RPMI7951 (cell line): Measurements from ENCODE around the gene TTLL5. TPM values are rescaled to one million over a fixed set of nuclear protein-coding genes. Genes with fewer than 3 reads are reported as not detected.

ENCODE experiments used
- DNase-seq: peaks from one replicate; pipeline ENCODE4 v3.0.0-alpha.2; 2012; ENCODE audit warnings: low read depth
- total RNA-seq: library from RNA; depleted of rRNA; stranded (reverse); fragments of >200 nt; shearing (Covaris generic); gene quantifications from 2 replicates; pipeline ENCODE4 v1.2.3, GENCODE V29; 2014

Gene TTLL5
- total RNA-seq, 1 experiment from 2014 or later = 16.2 TPM

DNA sequence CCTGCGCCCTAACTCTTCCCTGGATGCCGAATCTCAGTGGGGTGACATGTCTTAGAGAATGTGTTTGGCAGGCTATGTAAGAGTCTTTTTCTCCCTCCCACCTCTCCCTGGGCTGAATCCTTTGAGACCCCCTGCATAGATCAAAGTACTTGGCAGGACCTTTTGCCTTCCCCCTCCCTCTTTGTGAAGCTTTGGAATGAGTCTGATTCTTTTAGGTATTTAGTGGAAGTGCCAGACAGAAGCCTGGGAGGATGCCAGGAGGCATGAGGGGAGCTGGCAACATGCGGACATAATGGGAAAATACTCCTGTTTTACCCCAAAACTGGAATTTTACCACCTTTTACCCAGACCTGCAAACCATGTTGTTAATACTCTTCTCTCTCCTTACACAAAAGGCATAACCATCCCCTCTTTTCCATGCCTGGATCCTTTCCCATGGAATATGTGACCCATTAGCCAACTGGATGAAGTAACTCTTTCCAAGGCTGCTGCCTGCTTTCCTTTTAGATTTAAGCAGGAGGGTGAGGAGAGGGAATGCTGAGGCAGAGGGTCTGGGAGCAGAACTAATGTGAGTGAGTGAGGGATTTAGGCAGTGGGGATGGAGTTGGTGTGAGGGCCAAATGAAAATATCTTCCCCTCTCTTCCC, 41.7 kb downstream of the TTLL5 start:
- DNase-seq = no peak

DNA sequence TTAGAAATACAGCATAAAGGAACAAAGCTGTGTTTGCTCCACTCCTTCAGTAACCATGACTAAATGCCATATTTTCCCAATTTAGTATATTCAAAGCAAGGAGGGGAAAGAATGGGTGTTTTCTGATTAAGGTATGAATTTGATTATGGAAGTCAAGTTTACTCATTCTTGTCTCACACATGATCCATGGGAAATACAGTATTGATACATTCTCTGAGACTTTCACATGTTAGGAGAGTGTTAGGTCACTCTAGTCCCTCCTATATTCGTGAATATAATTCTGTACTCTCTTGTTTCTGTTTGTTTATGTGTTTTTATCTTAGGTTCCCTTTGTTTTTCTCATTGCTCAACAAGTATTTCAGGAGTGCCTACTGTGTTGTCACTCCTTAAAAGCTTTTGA, 42.4 kb downstream of the TTLL5 start:
- DNase-seq = no peak

DNA sequence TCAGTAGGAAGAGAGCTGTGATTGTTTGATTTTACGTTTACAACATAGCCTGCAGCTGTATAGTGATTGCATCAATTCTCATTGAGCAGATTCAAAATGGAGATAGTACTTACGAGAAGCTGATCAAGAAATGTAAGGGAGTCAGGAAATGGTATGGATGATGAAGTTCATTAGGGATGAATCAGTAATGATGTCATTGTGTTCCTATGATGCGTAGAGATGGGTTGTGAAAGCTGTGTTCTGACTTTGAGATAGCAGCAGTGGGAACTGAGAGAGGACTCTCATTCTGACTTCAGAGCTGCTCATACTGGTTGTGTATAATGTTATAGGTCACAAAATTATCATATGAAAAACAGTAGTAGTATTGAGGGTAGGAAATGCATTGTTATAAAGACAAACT, 44.0 kb downstream of the TTLL5 start:
- no peak for DNase-seq

DNA sequence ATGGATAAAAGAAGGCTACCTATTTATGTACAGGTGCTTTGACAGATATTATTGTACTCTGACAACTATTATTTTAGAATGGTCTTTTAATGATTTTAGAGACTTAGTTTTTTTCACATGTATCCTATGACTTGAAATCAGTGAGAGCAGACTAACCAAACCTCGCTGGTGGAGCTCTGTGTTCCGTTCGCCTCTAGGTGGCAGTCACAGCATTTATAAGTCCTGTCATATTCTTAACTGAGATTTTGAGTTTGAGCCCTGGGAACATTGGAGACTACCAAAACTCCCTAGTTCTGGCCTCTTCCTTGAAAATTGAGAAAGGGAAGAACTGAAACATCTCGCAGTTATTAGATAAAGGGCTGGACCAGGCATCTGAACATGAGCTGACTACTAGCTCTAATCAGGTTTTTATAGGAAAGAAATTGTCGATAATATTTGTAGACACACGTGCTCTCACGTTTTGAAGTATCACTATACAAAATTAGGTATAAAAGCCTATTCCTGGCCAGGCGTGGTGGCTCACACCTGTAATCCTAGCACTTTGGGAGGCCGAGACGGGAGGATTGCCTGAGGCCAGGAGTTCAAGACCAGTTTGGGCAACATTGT, 48.3 kb downstream of the TTLL5 start:
- DNase-seq = peak; percentile 63

DNA sequence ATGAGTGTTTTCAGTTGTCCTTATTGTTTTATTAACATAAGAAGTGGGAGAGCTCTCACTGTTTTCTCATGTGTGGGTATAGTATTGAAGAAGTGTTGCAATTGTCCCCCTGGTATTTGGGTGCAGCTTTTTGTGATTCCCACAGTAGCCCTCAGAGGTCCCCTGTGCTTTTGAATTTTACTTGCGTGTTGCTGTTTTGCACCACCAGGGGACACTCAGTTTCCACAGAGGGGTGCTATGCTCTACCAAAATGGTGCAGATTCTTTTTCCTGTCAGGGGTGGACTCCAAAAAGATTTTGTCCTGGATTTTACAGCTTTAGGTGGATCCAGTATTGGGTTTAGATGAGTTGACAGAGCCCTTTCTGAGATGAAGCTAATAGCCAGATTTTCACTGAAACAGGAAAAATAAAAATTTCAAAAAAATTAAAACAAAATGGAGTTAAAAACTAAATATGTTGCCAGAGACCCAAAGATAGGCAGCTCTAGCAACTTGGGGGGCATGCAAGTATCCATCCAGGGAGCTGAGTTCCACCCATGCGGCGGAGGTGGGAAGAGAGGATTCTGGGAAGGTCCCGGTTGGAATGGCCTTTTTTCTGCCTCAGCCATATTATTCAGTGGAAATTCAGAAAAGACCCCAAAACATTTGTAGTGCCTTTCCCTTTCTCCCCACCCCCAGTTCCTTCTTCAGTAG, 50.2 kb downstream of the TTLL5 start:
- peak; percentile 37 for DNase-seq

DNA sequence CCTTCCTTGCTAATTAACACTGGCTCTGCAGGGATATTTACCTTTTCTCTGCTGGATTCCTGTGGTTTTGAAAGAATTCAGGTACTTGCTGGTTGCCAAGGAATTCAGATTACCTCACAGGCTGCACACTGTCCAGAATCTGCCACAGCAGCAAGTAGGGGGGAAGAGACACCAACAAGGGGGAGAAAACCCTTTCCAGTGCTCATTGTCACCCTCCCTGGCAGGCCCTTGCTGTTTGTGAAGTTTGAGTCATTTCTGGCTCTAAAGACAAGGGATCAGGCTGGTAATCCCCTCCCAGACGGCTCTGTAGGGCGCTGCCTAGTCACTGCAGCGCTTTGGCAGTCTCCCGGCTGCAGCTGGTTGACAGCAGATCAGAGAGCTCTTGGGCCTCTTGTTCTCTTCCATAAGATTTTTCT, 50.8 kb downstream of the TTLL5 start:
- DNase-seq = peak; percentile 69

DNA sequence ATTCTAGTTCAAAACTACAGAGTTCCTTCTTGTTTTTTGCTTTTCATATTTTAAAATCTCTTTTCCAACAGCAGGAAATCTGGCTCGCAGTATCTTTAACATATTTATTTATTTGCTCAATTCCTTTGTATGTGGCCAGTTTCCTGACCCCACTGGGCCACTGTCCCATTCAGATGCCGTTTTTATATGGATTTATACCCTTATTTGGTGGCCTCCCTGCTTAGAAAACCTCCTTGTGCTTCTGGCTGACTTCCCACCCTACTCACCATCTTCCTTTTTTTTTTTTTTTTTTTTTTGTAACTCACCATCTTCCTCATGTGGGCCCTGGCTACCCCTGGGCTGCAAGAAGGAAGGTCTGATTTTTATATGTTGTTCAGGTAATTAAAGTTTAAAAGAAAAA, 53.9 kb downstream of the TTLL5 start:
- DNase-seq = no peak

DNA sequence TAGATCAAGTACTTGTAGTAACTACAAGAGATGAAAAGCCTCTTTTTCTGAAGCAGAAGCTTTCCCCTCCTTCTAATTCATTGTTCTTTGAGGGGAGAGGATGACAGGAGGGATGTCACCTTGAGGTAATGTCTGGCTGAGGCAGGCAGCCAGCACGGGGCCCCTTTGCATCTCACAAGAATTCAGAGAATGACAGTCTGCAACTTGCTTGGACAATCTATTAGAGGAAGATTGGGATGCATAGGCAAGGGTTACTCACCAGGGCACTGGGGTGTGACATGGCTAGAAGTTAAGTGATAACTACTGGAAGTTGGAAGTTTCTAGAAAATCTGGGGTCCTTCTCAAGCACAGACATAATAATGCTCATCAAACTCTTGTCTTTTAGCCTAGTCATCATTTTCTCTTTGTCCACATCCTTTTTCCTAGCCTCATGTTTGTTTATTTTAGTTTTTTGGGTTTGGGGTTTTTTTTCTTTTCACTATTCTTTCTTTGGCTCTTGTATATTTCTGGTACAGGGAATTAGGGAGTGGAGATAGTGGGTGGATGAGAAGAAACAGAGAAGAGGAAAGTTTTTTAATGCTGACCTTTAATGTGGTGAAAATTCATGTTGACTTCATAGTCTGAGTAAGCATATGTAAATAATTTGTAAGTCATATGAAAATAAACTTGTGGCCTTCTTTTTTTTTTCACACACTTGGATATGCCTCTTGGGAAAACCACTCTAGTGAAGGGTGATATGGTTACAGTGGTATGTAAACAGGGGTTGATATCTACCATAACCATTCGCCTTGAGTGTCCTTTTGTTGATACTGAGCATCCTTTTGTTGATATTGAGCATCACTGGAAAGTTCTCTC, 55.1 kb downstream of the TTLL5 start:
- DNase-seq = peak; percentile 16

DNA sequence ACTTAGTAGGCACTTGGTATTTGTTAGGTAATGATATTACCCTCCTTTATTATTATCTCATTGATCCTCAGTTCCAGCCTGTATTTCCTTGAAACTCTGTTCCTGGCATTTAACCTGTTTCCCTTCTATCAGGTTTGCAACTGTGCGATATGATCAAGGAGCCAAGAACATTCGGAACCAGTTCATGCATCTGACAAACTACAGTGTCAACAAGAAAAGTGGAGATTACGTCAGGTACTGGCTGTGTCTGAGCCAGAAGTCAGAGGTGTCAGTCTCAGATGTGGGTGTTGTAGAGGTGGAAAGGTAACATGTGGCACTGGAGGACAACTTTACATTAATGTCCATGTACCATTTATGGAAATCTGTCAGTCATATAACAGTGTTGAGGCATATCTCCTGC, 56.7 kb downstream of the TTLL5 start:
- DNase-seq = no peak

DNA sequence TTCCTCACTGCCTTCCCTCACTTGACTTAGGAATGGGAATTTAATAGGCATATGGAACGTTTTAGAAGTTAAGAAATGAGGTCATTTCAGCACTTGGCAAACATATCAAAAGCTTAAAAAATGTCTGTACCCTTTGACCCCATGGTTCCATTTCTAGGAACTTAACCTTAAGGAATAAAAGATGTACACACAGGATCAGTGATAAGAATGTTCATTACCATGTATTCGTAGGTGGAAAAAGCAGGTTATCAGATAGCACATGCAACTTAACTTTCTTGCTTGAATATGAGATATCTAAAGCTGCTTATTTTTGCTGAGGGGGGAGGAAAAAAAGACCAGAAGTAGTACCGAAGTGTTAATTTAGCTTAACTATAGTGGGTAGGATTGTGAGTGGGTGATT, 57.2 kb downstream of the TTLL5 start:
- no peak for DNase-seq

DNA sequence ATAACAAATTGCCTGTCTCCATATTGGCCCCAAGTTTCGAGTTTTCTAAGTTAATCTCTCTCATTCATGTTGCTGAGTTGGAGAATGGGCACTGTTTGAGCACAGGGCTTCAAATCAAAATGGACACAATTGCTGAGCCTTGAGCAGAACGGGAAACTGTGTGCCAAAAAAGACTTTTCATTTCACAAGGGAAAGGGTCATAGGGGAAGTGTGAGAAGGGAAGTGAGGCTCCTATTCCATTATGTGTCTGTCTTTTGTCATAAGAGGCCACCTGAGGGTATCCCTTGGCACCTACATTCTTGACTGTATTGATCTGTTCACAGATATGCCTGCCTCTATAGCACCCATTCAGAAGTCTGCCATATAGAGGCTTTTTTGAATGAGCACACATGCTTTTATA, 59.1 kb downstream of the TTLL5 start:
- no peak for DNase-seq

DNA sequence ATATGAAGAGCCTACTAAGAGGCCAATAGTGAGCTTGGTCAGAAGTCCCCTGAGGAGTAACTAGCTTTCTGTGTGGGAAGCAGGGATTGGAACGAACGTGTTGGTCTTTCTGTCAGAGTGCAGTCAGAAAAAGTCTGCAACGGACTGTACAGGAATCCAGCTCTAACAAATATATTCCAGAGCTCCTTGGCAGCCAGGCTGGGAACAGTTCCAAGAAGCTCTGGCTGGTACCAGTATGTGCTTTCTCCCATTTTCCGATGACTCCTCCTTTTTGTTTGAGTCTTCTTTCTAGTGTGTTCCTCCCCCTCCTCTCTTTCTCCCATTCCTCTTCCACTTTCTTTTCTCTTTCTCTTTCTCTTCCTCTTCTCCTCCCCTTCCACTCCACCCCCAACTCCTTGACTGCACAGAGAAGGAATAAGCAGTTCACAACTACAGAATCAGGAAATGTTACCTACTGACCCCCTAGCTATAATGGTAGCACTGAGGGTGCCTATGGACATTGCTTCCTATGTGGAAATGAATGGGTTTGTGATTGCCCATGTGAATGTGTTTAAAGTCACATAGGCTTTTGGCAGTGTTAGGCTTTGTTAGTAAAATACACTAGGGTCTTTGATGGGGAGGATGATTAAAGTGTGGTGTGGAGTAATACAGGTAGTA, 59.9 kb downstream of the TTLL5 start:
- no peak for DNase-seq

DNA sequence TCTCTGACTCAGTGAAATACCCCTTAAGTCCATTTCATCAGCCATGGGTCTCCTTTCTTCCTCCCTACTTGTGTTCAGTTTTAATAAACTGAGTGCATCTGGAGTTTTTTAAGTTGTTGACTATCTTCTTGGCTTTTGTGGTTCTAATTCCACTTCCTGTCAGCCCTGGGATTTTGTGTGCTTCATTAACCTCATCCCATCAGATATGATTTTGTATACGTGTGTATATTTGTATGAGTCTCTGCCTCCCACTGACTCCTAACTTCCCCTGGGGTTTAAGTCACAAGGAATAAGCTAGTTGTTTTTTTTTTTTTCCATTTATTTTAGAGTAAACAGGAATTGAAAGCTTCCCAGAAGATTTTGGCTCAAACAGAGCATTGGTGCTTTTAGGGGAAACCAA, 62.7 kb downstream of the TTLL5 start:
- DNase-seq = no peak

DNA sequence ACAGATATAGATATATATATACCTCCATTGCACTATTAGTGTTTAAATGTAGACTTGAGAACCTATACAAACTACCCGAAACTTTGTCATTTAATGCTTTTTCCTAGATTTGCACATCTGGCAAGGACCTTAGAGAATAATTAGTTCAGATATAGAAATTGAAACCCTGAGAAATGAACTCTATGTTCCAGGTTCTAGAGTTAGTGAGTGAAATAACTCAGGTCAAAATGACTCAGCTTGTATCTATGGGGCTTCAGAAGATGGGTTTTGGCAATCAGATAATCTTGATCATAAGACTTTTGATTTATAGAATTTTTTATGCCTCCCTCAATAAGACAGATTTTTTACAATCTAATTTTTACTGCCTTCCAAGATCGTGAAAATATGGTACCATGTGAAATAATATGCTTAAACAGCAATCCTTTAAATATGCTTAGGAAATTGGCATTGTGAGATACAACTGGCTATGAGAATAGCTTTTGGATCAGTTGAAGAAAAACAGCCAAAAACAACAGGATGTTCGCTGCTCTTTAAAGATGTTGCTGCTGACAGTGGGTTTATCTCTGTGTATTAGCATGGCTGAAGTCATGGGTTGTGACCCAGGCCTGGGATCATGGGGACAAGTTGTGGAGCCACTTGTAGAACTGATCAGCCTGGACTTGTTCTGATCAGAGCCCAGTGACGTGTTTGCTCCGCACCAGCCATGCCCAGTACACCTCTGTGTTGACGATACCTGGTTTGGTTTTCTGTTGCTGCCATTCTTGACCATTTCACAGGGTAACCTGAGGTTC, 63.6 kb downstream of the TTLL5 start:
- no peak for DNase-seq

DNA sequence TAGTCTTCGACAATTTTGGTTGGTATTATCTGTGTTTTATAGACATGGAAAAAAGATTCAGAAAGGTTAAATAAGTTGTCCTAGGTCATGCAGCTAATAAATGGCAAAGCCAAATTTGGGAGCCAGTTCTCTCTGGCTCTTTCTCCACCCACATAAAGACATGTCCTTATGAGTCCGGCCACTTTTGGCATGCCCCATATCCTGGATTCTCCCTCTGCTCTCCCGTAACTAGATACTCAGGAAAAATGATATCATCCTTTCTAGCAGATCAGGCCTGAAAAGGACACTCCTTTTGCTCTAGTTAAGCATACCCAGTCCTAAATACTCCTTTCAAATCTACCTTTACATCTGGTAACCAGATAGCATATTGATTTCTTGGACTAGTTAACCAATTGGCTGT, 64.4 kb downstream of the TTLL5 start:
- no peak for DNase-seq

DNA sequence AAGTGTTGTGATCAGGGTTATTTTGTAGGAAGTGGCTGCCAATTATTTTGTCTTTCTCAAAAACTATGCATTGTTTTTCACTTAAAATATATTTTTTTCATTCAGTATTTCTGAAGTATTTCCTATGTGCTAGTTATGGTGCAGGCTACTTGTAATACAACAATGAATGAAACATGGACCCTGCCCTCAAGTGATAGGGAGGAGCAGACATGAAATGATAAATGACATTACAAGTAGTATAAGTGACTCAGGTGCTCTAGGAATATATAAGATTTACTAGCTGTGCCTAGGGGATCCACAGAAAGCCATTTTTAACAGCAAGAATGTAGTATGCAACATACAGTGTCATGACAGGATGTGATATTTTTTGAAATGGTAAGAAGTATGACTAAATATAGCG, 65.3 kb downstream of the TTLL5 start:
- no peak for DNase-seq

DNA sequence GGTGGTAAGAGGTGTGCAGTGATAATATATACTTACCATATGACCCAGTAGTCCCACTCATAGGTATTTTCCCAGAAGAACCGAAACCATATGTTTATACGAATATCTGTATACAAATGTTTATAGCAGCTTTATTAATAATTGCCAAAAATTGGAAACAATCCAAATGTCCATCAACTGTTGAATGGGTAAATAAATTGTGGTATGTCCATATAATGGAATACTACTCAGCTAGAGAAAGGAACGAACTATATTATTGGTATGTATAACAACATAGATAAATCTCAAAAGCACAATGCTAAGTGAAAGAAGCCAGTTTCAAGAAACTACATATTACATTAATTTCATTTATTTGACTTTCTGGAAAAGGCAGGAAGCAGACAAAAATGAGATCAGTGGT, 66.1 kb downstream of the TTLL5 start:
- no peak for DNase-seq

DNA sequence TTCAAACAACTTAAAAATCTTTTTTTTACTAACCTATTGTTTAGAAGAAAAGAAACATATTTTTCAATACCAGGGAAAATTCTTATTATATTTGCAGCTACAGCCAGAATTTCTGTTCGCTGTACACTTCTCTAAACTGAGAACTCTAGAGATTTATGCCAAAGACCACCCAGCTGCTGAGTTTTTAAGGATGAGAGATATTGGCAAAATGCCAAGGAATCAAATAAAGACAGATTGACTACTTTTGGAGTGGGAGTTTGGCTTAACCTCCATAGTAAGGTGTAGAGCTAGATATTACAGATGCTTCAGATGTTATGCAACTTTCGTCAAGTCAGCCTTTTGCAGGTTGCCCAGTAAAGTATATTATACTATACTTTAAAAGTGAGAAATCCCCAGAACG, 71.8 kb downstream of the TTLL5 start:
- DNase-seq = no peak

DNA sequence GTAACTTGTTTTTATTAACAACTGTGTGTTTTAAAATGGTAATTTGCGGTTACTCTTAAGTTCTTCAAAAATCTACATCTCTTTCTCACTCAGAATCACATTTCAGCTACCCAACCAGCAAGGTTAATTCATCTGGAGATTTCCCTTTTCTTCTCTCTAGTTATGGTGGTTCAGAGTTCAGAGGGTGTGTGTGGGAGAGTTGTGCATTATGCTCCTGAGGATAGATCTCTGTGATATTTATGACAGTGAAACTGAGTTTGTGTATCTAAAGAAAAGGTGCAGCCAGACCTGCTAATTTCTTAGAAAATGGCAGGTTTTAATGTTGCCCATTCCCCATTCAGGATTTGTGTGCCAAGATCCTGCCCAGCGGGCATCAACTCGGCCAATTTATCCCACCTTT, 73.8 kb downstream of the TTLL5 start:
- no peak for DNase-seq

DNA sequence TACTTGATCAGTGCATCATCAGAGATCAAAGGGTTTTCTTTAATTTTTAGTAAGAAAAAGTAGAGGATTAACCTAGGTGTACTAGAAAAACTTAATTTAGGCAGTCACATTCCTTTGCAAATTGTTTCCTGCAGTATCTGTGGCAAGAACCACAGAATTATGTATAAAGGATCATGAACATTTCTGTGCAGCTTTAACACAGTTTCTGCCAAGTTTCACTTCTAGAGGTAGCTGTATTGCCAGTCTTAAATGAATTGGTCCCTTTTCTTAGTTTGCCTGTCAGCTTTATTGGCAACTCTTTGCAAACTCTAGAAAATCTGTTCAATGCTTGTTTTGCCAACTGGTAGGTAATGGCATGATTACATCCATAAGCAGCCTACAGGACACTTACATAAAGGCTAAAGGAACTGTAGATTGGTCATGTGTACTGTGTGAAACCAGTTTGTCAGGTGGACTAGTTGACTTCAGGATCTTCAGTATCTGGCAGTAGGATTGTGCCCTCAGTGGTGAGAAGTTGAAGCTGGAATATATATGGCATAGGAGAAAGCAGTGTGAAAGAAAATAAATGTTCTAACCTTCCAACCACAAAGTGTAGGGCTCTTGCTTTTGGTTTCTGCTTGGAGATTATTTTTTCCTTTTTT, 75.9 kb downstream of the TTLL5 start:
- DNase-seq = no peak

DNA sequence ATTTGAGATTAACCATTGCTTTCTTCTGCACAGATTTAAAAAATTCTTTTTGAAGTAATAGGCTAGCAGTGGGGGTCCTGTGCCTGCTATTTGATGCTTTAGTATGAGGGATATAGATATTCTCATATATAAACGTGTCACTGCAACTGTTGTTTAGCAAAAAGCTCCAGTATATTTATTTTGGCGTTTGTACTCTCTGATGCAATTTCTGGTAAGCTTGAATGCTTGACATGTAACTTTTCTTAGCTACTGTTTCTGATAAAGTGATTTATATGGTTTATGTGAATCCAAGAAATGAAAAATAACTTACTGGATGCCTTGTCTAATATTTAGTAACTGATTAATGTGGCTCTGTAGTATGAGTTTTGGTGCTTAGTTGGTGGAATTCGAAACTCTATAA, 77.1 kb downstream of the TTLL5 start:
- no peak for DNase-seq
